HG03135 (cell line): ENCODE results near the gene KLHL21.

Experiments used
- ATAC-seq: cut with Tn5 transposase; IDR thresholded peaks from one replicate; pipeline ENCODE4 v1.9.1; 2021; ENCODE audit warnings: mild to moderate bottlenecking, moderate library complexity; ENCODE audit not compliant: unreplicated experiment

KLHL21 gene

GRCh38 chr1:6557597-6557996 is 45.1 kb downstream of the KLHL21 start:
- no peak for ATAC-seq

- ATAC-seq: no peak
Observed at GRCh38 chr1:6554907-6555778, 47.5 kb downstream of the KLHL21 start, which contains the start of gene TAS1R1. TAS1R1 (plus strand) TSS chr1:6555307; CDS start chr1:6555374, 67 bp downstream.

- peak; percentile 83 for ATAC-seq
Observed at GRCh38 chr1:6554031-6554906, 48.4 kb downstream of the KLHL21 start, which contains the start of gene NOL9. NOL9 (minus strand) TSS chr1:6554513; CDS start chr1:6554502, 11 bp downstream.

GRCh38 chr1:6547301-6547700 is 55.4 kb downstream of the KLHL21 start:
- ATAC-seq: no peak

- no peak for ATAC-seq
Observed at GRCh38 chr1:6546326-6546725, 56.3 kb downstream of the KLHL21 start.

- no peak for ATAC-seq
Observed at GRCh38 chr1:6545276-6546112, 57.2 kb downstream of the KLHL21 start.

DNA sequence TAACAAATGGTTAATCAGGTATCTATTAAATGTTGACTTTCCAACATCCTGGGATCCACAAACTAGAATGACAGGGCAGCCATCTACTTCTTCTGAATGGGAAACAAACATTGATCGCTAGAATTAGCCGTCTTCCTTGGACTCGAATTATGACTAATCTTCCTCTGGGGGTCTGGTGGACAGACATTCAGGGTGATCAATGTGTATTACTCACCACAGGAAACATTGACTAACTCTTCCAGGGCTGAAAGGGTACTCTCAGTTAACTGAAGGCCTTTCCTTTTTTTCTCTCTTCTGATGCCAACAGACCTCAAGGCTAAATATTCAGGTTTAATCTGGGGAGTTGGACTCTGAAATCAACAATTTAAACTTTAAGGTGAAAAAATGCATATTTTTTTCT is 57.8 kb downstream of the KLHL21 start:
- no peak for ATAC-seq
